ENCODE results near the gene NELL2.

NELL2 gene

DNA sequence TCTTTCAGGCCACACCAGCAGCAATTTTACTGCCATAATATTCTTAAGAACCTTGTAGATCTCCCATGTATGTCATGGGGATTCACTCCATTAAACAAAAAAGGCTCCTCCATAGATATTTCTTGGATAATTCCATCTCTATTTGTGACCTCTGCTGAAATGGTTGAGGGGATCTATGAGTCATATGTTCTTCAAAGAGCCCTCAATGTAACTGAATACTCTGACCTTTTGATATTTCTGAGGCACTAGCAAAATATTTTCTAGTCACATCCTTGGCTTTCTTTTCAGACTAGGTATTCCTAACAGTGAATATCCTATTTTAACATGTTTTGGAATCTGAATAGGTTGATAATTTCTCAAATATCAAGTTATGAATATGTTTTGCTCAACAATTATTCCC is 6.6 kb downstream of the NELL2 start:
- Mint-ChIP-seq H3K4me3 (no peak overlapping the region), H3K4me1 (no peaks in the 10 kb centered on the region), H3K27ac (no peak overlapping the region), H3K36me3 (no peaks in the 10 kb centered on the region), H3K9me3 (peaks cover 9% of the 10 kb centered on the region), H3K27me3 (peaks cover 10% of the 10 kb centered on the region)
- ATAC-seq (ENCODE audit: low read depth), result no peak
- no peak for DNase-seq (ENCODE audit: low spot score in 2 of 2)

GRCh38 chr12:44863867-44864266 is 12.2 kb downstream of the NELL2 start:
- H3K27ac Mint-ChIP-seq, result no peak overlapping the region
- no peak for ATAC-seq (ENCODE audit: low read depth)
- H3K9me3 Mint-ChIP-seq, result peaks cover 13% of the 10 kb centered on the region
- no peaks in the 10 kb centered on the region for H3K4me1 Mint-ChIP-seq
- H3K4me3 Mint-ChIP-seq, result no peak overlapping the region
- no peaks in the 10 kb centered on the region for H3K36me3 Mint-ChIP-seq
- no peaks in the 10 kb centered on the region for H3K27me3 Mint-ChIP-seq
- no peak for DNase-seq (ENCODE audit: low spot score in 2 of 2)

DNA sequence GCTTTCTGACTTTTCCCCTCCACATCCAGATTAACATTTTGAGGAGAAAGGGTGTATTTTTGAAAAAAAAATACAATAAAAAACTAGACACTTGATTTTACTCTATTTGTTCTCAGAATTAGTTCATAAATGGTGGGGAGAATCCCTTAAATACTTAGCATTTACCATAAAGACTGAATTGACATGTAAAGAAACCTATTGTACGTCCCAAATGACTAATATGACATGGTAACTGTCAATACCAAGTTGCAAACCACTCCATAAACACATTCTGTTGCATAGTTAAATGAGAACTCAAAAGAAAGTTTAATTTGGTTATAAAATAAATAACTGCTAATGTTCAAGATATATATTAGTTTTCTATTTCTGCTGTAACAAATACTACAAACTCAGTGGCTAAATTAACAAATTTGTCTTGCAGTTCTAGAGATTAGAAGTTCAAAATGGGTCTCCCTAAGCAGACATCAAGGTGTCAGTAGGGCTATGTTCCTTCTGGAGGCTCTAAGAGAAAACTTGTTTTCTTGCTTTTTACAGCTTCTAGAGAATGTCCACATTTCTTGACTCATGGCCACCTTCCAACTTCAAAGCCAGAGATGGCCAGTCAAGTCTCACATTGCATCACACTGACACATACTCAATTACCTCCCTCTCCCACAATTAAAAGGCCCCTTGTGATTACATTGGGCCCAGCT is 16.0 kb downstream of the NELL2 start:
- Mint-ChIP-seq H3K27me3 (peaks cover 3% of the 10 kb centered on the region), H3K27ac (no peak overlapping the region), H3K36me3 (no peaks in the 10 kb centered on the region), H3K9me3 (peaks cover 10% of the 10 kb centered on the region), H3K4me3 (no peak overlapping the region), H3K4me1 (no peaks in the 10 kb centered on the region)
- no peak for DNase-seq (ENCODE audit: low spot score in 2 of 2)
- no peak for ATAC-seq (ENCODE audit: low read depth)

DNA sequence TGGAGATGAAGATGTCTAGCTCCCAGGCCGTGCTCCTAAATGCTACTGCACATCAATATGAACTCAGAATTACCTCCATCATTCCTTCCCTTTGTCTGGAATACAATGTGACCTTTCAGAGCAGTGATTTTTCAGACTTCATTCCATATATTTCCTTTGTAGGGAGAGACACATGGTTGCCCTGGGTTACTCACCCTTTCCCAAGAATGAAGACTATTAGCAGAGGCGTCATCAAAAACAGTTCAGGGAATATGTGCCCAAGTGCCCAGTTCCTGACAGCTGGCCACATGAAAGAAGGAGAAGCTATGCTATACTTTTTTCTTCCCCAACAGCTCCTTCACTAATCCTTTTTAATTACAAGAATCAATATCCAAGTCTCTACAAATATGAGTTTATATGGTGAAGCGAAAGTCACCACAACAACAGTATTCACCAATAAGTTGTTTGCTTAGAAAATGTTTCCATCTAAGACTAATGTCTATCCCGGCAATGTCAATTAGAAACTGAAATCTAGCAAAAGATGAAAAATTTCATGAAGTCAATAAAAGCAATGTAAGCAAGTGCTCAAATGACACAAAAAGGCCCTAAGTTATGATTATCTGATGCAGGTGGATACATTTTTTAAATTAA is 17.8 kb downstream of the NELL2 start:
- Mint-ChIP-seq H3K4me1 (no peaks in the 10 kb centered on the region), H3K4me3 (no peak overlapping the region), H3K27ac (no peak overlapping the region), H3K9me3 (peaks cover 6% of the 10 kb centered on the region), H3K36me3 (no peaks in the 10 kb centered on the region), H3K27me3 (peaks cover 7% of the 10 kb centered on the region)
- ATAC-seq (ENCODE audit: low read depth) (no peak), DNase-seq (ENCODE audit: low spot score in 2 of 2) (no peak)

GRCh38 chr12:44852483-44852882 is 23.6 kb downstream of the NELL2 start:
- Mint-ChIP-seq H3K27ac (no peak overlapping the region), H3K4me1 (peaks cover 9% of the 10 kb centered on the region), H3K36me3 (no peaks in the 10 kb centered on the region), H3K27me3 (peaks cover 6% of the 10 kb centered on the region), H3K4me3 (no peak overlapping the region), H3K9me3 (no peaks in the 10 kb centered on the region)
- ATAC-seq (ENCODE audit: low read depth) (no peak), DNase-seq (ENCODE audit: low spot score in 2 of 2) (no peak)

GRCh38 chr12:44851586-44851985 is 24.5 kb downstream of the NELL2 start:
- Mint-ChIP-seq H3K4me3 (no peak overlapping the region), H3K27ac (no peak overlapping the region), H3K36me3 (no peaks in the 10 kb centered on the region), H3K9me3 (no peaks in the 10 kb centered on the region), H3K4me1 (peaks cover 12% of the 10 kb centered on the region), H3K27me3 (peaks cover 4% of the 10 kb centered on the region)
- DNase-seq (ENCODE audit: low spot score in 2 of 2) (no peak), ATAC-seq (ENCODE audit: low read depth) (no peak)

- no peak for DNase-seq (ENCODE audit: low spot score in 2 of 2)
- Mint-ChIP-seq H3K27ac (peak overlapping the region; percentile 35), H3K9me3 (no peaks in the 10 kb centered on the region), H3K4me1 (peaks cover 12% of the 10 kb centered on the region), H3K36me3 (no peaks in the 10 kb centered on the region), H3K27me3 (no peaks in the 10 kb centered on the region), H3K4me3 (peak overlapping the region; percentile 31)
- peak; percentile 66 for ATAC-seq (ENCODE audit: low read depth)
Measured at GRCh38 chr12:44848703-44849085, 27.4 kb downstream of the NELL2 start.

GRCh38 chr12:44847888-44848702 is 28.0 kb downstream of the NELL2 start:
- Mint-ChIP-seq H3K27me3 (no peaks in the 10 kb centered on the region), H3K27ac (peak overlapping the region; percentile 35), H3K9me3 (no peaks in the 10 kb centered on the region), H3K4me3 (peak overlapping the region; percentile 62), H3K36me3 (no peaks in the 10 kb centered on the region), H3K4me1 (peaks cover 12% of the 10 kb centered on the region)
- peak; percentile 74 for ATAC-seq (ENCODE audit: low read depth)
- DNase-seq (ENCODE audit: low spot score in 2 of 2), result peak; percentile 2 to 16

- DNase-seq (ENCODE audit: low spot score in 2 of 2), result no peak
- Mint-ChIP-seq H3K36me3 (no peaks in the 10 kb centered on the region), H3K9me3 (no peaks in the 10 kb centered on the region), H3K27me3 (no peaks in the 10 kb centered on the region), H3K4me3 (peak overlapping the region; percentile 62), H3K4me1 (peaks cover 13% of the 10 kb centered on the region), H3K27ac (peak overlapping the region; percentile 35)
- ATAC-seq (ENCODE audit: low read depth), result peak; percentile 61
Measured at GRCh38 chr12:44847403-44847802, 28.7 kb downstream of the NELL2 start.

DNA sequence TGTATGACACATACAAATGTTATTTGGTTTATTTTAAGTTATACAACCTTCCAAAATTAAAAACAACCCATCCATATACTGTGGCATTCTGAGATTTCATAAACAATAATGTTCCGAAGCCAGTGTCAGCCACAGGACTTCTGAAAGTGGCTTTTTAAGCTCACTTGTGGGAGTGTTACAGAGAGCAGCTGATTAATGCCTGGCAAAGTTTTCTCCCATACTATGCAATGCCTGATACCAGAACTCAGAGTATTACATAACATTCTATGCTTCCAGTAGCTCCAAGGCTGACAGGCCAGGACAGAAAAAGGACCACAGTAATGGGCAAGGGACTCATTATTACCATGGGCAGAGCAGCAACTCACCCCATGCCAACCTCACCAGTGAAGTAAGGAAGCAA is 29.3 kb downstream of the NELL2 start:
- Mint-ChIP-seq H3K27ac (no peak overlapping the region), H3K9me3 (no peaks in the 10 kb centered on the region), H3K4me3 (no peak overlapping the region), H3K27me3 (no peaks in the 10 kb centered on the region), H3K36me3 (no peaks in the 10 kb centered on the region), H3K4me1 (peaks cover 13% of the 10 kb centered on the region)
- DNase-seq (ENCODE audit: low spot score in 2 of 2) (no peak), ATAC-seq (ENCODE audit: low read depth) (no peak)

GRCh38 chr12:44842669-44843068 is 33.4 kb downstream of the NELL2 start:
- no peaks in the 10 kb centered on the region for H3K36me3 Mint-ChIP-seq
- no peak overlapping the region for H3K4me3 Mint-ChIP-seq
- ATAC-seq (ENCODE audit: low read depth) (no peak), DNase-seq (ENCODE audit: low spot score in 2 of 2) (no peak)
- H3K9me3 Mint-ChIP-seq, result no peaks in the 10 kb centered on the region
- H3K27ac Mint-ChIP-seq, result no peak overlapping the region
- no peaks in the 10 kb centered on the region for H3K27me3 Mint-ChIP-seq
- peaks cover 6% of the 10 kb centered on the region for H3K4me1 Mint-ChIP-seq

DNA sequence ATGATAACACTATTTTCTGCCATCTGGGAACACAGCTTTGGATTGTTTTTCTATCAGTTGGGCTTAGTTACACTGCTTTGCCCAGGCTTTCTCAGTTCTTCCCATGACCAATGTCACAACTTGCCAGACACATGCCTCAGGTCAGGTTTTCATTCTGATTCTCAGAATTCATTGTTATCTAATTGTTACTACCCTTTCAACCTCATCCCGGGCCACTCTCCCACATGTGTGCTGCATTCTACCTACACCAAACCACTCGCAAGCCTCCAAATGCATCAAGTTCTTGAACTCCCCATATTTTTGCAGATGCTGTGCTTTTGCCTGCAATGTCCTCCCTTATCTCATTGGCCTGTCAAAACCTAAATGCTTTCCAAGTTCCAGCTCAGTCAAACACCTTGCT is 36.3 kb downstream of the NELL2 start:
- ATAC-seq (ENCODE audit: low read depth) (no peak), DNase-seq (ENCODE audit: low spot score in 2 of 2) (no peak)
- H3K27me3 Mint-ChIP-seq, result peaks cover 1% of the 10 kb centered on the region
- H3K9me3 Mint-ChIP-seq, result no peaks in the 10 kb centered on the region
- H3K36me3 Mint-ChIP-seq, result no peaks in the 10 kb centered on the region
- peaks cover 2% of the 10 kb centered on the region for H3K4me1 Mint-ChIP-seq
- H3K27ac Mint-ChIP-seq, result no peak overlapping the region
- H3K4me3 Mint-ChIP-seq, result no peak overlapping the region

DNA sequence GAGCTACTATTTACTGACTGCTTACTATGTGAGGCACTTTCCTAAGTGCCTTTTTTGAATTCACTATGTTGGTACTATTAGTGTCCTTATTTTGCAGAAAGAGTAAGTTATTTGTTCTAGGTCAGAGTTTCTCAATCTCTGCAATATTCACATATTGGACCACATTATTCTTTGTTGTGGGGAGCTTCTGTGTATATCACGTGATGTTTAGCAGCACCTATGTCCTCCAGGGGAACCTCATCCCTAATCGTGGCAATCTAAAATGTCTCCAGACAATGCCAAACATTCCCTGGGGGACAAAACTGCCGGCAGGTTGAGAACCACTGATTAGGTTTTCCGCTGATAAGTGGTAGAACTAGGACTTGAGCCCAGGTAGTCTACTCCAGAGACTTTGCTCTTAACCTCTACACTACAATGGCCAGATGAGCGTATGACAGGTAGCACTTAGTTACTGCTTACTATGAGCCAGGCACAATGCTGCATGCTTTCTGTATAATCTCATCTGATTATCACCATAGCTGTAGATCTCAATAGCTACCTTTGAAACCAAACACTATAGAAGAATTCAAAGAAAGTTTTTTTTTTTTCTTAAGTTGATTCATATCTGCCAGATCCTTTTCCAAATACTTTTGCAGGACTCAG is 38.9 kb downstream of the NELL2 start:
- no peak overlapping the region for H3K27ac Mint-ChIP-seq
- H3K27me3 Mint-ChIP-seq, result peaks cover 1% of the 10 kb centered on the region
- H3K36me3 Mint-ChIP-seq, result no peaks in the 10 kb centered on the region
- ATAC-seq (ENCODE audit: low read depth), result no peak
- no peaks in the 10 kb centered on the region for H3K4me1 Mint-ChIP-seq
- no peak for DNase-seq (ENCODE audit: low spot score in 2 of 2)
- no peaks in the 10 kb centered on the region for H3K9me3 Mint-ChIP-seq
- H3K4me3 Mint-ChIP-seq, result no peak overlapping the region

Data from memory B cell (primary cell).